NCI-H69 (cell line): ENCODE data around the gene ALOX5AP.
"Not testable (repeated sequence)": the region's sequence is repeated elsewhere in the genome, so short reads cannot be mapped to it uniquely, and the experiment has no call there.

Experiments used
- DNase-seq: peaks from one replicate; lab custom pipeline; 2025; lab: John Stamatoyannopoulos, UW

ALOX5AP gene

DNA sequence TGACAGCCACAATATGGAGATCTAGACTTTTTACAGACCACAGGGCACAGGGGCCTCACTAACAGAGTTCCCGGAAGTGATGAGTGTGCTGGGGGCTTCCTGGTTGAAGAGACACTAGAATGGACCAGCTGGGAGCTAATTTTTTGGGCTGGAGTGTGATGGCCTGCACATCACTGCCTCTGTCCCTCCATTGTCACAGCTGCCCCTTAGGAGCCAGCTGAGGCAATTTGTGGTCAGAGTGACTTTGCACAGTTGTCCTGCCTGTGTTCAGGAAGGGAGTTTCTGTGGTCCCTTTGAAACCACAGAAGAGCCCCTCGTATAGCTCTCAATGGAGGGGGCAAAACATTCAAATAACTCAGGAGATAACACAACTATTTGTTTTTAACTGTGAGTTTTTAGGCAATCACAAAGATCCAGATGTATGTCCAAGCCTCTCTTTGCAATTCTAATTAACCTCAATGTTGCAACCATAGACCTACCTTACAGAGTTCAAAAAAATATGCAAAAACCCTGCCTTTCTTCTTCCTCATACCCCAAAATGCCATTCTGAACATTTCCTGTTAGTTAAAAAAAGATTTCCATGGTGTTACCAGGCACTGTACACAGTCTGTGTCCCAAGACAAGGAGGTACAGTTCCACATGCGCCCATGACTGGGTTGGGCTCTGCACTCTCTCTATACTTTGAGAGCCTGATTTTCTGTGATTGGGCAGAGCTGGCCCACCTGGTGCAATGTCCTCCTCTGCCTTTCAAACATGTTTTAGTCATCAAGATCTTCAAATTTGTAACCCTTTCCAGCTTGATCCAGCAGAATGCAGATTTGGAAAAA is 2.4 kb downstream of the ALOX5AP start:
- no peak for DNase-seq

DNA sequence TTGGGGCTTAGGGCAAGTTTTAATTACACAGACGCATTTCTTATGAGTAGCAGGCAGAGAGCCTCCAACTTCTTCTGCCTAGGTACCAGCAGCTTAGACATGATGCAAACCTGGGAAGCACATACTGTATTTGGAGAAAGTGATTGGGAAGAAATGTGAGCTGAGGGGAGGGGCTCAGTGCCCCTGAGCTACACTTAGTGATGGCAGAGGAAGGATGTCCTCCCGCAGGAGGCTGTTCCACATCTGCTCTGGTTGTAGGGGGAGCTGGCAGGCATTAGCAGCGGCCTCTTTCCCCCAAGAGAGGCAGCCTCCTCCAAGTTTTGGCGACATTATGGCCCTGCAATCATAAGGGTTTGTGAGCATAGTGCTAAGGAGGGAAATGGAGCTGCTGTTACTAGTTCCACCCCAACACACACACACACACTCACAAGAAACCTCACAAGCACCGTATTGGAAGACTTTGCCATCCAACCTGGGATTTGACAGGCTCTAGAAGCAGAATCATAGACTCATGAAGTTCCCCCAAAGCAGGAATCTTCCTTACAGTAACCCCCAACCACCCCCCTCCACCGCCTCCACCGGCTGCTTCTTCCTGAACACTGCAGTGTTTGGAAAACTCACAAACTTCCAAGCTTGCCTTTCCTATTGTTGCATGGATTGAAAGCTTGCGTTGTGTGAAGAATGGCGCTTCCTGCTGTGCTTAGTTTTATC is 3.3 kb downstream of the ALOX5AP start:
- DNase-seq: peak; percentile 9

DNA sequence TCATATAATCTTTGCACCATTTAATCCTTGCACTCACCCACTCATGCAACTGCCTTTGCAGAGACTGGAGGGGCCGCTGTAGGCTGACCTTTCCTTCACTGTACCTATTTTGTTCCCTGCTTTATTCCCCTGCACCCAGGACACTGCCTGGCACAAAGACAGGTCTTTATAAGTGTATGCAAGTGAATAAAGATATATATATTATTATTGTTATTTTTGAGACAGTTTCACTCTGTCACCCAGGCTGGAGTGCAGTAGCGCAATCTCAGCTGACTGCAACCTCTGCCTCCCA is 3.8 kb downstream of the ALOX5AP start:
- DNase-seq: no peak

DNA sequence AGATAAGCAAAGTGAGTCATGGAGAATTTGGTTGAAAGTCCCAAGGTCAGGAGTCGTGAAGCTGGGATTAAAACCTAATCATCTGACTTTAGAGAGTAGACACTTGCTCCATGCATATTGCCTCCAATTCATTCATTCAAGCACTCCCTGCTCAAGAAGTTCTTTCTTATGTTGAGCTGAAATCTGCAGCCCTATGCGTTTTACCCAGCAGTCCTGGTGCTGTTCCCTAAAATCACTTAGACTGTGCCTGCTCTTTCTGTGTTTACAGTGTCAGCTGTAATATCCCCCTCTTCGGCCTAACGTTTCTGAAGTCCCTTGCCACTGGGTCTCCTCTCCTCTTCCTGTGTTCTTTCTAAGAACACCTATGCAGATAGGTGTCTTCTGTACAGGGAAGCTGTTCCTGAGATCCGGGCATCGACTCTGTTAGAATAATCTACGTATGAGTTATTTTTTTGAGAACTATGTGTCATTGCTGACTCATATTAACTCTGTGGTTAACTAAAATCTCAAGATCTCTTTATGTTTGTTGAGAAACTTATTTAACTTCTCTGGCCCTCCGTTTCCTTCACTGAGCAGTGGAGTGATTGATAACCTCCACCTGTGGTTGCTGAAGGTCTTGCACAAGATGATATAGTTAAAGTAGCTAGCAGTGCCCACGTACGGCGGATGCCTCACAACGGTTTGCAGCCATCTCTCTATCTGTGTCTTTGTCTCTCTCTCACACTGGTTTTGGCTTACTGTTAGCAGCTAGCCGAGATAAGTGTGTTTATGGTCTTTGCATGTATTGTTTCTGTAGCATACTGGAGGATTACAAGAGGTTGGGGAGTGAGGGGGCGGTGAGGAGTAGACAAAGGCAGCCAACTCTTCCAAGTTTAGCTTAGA is 4.7 kb downstream of the ALOX5AP start:
- no peak for DNase-seq

DNA sequence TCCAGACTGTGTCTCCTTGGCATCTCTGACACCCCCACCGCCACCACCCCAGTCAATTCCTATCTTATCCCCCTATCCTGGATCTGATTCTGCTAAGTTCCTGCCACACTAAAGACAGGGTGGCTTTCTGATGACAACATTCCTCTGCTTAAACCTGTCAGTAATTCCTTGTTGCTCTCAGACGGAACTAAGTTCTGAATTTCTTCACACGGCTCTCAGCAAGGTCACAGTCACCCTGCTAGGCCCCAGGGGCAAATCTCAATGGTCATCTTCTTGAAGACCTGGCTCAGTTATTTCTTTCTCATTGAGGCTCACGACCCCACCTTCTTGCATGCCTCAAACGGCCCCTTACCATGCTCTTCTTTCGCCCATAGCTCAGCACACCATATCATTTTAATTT is 7.6 kb downstream of the ALOX5AP start:
- DNase-seq: no peak

DNA sequence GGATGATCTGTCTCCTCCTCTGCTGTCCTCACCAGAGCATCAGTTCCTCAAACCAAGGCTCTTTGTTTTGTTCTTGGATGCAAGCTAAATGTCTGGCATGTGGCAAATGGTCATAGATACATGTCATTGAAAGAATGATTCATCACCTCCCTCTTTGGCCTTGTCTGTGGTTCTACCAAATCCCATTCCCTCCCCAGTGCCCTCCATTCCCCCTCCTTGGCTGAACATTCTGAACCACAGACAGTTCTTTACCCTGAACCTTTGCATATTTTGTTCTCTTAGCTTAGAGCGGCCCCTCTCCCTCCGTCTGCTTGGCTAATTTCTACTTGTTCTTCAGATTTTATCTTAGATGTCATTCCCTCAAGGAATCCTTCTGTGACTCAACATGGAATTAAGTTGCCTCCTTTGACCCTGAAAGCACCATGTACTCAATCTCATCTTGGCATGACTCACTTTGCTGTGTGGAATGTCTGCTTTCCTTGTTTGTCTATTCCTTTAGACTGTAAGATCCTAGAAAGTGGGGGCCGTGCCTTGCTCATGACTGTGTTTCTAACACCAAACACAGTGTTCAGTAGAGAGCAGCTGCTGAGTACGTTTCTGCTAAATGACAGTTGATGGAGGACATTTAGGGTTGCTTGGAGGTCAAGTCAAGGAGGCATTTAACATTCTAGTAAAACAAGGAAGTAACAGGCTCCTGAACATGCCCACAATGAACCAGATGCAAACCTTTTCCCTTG is 8.1 kb downstream of the ALOX5AP start:
- no peak for DNase-seq

DNA sequence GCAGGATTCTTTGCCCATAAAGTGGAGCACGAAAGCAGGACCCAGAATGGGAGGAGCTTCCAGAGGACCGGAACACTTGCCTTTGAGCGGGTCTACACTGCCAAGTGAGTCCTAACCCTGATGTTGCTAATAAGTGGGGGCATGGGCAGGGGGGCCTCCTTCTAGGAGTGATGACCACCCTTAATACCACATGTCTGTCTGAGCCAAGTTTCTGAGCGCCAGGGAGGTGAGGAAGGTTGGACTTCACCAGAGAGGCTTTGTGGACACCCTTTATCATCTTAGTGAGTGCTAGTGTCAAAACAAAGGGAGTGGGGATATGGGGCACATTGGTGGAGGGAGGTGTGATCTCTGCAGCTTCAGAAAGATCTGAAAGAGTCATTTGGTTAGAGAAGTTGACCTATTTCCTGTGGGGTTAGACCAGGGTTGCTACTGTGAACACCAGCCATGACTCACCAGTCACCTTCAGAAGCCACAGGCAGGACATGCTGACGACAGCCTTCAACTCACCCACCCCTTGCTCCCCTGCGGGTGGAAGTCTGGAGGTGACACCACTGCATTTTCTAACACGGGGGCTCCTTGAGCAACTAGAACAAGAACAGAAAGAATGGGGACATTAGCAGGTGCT is 8.8 kb downstream of the ALOX5AP start:
- no peak for DNase-seq

DNA sequence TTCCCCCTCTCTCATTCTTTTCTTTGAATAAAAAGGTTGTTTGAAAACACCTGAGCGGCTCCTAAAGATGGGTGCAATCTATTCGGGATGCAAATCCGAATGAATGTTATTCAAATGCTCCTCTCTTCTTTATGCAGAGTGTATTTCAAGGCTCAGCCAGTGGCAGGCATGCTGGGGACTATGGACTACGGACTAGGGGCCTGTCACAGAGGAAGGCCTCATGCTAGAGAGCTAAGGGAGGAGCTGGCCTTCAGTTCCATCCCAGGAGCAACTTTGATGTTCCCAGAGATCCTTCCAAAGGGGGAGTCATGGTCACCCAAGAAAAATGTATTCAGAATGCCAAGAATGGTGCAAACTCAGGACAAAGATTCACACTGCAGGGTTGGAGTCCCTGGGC is 9.3 kb downstream of the ALOX5AP start:
- DNase-seq: no peak

DNA sequence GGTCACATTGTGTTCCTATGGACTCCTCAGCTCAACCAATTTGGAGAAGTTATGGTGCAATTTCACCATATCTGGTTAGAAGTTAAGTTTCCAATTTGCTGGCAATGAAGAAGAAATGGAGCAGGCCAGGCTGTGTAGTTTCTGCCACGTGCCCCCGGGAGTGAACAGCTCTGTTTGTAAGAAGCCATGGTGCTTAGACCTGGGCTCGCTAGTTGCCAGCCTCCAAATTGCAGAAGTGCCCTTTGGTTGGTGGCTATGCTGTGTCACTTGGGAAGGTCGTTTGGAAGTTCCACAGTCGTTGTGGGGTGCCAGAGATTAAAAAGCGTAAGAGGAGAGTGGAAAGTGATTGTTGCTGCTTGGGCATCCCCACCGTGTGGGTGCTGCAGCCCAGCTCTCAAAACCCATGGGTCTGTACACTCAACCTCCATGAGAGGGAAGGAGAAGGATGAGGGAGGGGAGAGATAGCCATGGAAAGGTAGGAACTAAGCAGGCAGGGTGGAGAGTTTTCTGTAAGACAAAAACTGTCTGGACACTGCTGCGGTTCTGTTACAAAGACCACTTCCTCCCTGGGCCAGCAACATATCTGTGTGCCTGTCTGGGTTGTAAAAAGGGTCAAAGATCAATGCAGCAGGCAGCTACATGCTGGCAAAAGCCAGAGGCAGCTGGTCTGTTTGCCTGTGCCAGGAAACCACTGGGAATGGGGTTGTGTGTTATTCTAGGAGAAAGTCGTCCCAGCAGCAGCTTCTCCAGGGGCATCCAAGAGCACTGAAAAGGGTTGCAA is 10.8 kb downstream of the ALOX5AP start:
- DNase-seq: peak; percentile 13

DNA sequence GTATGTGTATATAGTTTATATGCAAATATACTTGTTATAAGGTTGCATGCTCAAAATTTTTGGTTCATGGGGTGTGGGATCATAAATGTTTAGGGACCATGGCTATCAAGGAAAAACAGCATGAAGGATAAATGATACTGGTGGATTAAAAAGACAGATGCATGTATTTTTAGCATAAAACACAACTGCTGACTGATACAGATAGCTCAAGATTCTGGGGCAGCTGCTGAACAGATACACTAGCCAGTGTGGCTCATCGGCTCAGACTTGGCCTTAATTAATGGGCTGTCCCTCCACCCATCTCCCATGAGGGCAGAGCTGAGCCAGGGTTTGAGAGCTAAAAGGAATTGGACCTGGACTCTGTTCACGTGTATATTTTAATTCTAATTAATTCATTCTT is 11.4 kb downstream of the ALOX5AP start:
- DNase-seq: no peak

DNA sequence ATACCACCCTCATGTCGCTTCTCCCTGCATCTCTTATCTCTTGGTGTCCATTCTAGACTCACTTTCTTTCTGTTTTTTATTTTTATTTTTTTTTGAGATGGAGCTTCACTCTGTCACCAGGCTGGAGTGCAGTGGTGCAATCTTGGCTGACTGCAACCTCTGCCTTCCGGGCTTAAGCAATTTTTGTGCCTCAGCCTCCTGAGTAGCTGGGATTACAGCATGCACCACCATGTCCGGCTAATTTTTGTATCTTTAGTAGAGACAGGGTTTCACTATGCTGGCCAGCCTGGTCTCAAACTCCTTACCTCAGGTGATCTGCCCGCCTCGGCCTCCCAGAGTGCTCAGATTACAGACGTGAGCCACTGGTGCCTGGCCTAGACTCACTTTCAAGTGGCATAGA is 12.5 kb downstream of the ALOX5AP start:
- not testable (repeated sequence) for DNase-seq

DNA sequence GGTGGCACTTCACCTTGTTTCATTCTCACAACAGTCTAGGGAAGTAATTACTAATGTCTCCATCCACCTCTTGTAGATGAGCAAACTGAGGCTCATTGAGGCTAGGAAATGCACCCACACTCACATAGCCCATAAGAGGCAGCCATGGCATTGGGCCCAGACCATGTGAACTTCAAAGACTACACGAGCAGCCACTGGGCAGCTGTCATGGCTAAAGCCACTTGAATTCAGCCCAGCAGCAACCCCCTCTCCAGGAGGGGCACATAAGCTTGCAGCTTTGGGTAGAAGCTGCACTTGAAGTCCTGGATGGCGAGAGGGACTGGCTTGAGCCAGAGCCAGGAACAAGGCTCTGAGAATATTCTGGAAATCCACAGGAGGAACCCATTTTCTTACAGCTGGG is 13.4 kb downstream of the ALOX5AP start:
- no peak for DNase-seq

DNA sequence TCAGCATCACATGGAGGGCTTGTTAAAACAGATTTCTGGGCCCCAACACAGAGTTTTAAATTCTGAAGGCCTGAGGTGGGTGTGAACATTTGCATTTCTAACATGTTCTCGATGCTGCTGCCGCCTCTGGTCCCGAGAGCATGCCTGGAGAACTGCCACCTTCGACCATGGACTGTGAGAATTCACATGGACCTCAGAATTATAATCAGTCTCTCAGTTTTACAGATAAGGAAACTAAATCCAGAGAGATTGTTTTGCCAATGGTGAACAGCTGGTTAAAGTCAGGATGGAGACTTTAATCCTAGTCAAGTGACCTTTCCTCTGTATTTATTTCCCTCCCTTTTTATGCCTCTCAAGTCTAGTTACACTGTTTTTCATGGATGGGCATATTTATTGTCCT is 14.7 kb downstream of the ALOX5AP start:
- DNase-seq: no peak

DNA sequence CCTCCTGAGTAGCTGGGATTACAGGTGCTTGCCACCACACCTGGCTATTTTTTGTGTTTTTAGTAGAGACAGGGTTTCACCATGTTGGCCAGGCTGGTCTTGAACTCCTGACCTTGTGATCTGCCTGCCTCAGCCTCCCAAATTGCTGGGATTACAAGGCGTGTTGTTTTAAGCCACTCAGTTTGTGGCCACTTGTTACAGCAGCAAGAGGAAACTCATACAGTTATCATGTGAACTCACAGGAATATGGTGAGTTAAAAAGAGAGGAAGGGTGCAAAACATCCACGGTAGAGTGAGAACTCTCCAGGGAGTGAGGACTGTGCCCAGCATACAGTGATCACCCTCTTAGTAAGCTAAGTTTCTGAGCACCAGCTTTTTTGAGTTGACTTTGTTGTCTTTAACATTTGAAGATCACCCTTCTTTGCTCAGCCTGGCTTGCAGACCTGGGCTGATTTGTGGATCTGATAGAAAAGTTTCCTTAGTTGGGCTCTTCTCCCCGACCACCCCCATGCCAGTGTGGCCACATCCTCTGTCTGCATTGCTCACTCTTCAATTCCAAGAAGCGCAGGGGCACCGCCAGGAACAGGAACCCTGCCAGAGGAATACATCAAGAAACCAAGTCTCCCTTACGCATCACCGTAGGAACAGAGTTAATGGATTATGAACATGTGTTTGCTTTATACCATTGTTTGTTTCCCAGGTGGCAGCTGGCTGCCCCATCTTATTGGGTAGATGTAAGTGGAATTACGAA is 16.0 kb downstream of the ALOX5AP start:
- peak; percentile 30 for DNase-seq

DNA sequence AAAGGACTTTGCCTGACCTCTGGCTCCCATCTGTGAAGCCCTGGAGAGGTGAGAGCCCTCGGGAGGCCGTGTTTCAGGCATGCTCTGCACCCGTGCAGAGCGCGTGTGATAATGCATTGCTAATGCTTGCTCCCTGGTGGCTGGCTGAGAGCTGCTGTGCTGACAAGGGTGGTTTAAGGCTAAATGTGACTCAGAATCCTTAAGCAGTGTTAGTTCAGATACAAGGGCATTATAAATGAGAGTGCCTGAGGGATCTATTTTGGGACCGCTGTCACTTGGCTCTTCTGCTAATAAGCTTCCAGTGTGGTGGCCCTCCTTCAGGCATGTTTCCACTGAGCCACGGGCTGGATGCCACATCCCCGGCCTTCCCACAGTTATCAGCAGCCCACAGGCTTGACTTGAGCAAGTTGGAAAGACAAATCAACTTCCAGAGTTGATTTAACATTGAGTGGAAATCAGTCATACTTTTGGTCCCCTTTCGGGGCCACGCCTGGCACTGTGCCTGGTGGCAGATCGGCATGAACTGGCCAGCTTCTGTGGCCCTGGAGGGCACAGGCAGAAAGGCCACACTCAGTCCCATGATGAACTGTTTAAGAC is 17.0 kb downstream of the ALOX5AP start:
- DNase-seq: peak; percentile 28

DNA sequence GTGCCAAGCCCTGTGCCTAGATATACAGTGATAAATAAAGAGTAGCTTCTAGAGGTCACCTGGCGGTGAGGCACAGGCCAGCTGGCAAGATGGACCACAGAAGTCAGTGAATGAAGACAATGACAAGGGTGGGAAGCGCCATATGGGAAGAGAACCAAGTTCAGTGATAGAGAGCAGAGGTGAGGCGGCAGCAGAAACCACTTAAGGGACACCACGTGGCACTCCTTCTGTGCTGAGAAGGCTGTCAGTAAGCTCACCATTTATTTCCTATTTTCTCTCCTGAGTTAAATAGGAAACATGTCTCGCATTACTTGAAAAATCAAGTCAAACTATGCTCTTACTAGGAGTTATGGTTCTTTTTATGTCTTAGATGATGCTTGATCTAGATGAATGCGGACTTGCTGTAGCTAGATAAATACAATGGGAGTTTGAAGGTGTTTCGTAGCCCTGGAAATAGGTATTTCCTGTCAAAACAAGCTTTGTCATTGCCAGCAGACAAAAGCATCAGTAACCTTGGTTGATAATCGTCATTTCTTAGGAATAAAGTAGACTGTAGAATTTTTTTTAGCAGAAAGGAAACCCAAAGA is 17.8 kb downstream of the ALOX5AP start:
- peak; percentile 3 for DNase-seq

DNA sequence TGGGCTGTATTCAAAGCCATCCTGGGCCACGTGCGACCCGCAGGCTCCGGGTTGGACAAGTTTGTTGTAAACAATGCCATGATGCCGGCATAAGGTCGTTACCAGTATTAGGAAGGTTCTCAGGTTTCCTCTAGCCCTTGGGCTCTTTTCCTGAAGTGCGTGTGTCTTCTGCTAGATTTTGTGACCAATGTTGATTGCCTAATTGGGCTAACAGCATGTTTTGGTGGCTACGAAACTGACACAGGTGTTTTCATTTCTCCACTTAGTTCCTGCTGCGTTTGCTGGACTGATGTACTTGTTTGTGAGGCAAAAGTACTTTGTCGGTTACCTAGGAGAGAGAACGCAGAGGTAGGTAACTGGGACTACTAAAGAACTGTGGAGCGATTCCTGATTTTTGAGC is 20.3 kb downstream of the ALOX5AP start:
- peak; percentile 63 for DNase-seq

DNA sequence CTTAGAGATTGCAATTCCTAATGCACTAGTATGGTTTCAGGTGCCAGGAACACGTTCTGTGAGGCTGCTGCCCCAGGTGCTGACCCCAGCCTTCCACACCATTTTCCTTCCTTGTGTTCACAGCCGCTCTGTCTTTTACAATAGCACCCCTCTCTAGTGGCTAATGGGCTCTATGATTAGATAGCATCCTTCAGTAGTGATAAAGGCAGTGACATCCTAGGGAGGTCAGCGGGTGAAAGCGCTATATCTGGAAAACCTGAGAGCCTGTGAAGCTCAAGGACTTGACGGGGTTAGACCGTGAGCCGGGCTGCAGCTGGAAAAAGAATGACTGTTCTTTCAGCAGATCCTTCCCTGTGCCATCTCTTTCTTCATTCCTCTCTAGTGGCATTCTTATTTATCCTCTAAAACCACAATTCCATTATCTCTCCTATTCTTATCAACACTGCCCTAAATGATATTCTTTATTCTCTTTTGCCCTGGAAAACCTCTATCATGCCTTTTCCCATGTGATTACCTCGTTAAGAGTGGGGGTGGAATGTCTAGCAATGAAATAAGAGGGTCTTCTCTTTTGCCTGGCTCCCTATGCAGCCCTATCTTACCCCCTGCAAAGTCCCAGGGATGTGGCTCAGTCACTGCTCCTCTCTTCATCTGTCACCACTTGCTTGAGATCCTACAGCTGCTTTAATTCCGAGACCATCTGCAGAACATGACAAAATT is 21.8 kb downstream of the ALOX5AP start:
- no peak for DNase-seq

DNA sequence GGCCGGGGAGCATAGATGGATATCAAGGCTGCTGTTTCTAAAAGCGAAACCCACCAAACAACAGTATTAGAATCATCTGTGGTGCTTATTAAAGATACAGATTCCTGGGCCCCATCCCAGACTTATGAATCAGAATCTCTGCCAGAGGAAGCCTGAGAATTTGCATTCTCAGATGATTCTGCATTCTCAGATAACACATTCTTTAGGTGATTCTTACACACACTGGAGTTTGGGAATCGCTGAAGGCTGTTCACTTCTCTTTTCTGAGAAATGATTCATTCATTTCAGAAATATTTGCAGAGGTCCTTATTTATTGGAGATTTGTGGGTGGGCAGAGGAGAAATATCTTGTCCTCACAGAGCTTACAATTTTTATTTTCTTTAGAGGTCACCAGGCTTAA is 24.4 kb downstream of the ALOX5AP start:
- no peak for DNase-seq
